HCT116 (cell line): Measurements from ENCODE around the gene ANKRD63. TPM values are rescaled to one million over a fixed set of nuclear protein-coding genes. Genes with fewer than 3 reads are reported as not detected.

Experiments used
- ATAC-seq: fragments of 200-7000 bp; cut with Tn5 transposase; 2 replicates; pipeline ENCODE4 v1.9.1; 2020; ENCODE audit warnings: mild to moderate bottlenecking, moderate library complexity
- BruUV-seq: library from RNA; stranded (reverse); fragments of 400-500 nt; replicated peaks from 2 replicates; lab custom pipeline; 2021; lab: Mats Ljungman, UMichigan
- CTCF ChIA-PET: fragments of 300-600 bp; sonication (Branson Sonifier 250); formaldehyde crosslinking; loops from one replicate; lab custom pipeline; 2021; ENCODE audit warnings: antibody characterized with exemption; lab: Charles Lee
- POLR2A ChIA-PET: fragments of 300-600, 350-600 bp; sonication (Branson Sonifier 250); formaldehyde crosslinking; loops from one replicate; lab custom pipeline; 2021; ENCODE audit warnings: antibody characterized with exemption; lab: Charles Lee
- RAD21 ChIA-PET, 2 experiments: fragments of 300-600 bp; sonication (Branson Sonifier 250); formaldehyde crosslinking; loops; one replicate each; lab custom pipeline; 2023; ENCODE audit warnings: low total read pairs in 2 of 2; ENCODE audit not compliant: uncharacterized antibody in 2 of 2, unreplicated experiment in 2 of 2, low non-redundant PET in 1 of 2; lab: Charles Lee
- DNase-seq: peaks from one replicate; pipeline ENCODE4 v3.0.0-alpha.2; 2010; ENCODE audit warnings: low read depth, low spot score
- H2AFZ ChIP-seq: fragments of 200-600 bp; shearing (Covaris generic), sonication (generic); 2 replicates; pipeline ENCODE4 v1.6.1; 2017; ENCODE audit warnings: low read depth, mixed run types, mixed read lengths, antibody characterized with exemption, low read length; ENCODE audit not compliant: poor library complexity, severe bottlenecking
- H3K27ac ChIP-seq: 2 replicates; pipeline ENCODE4 v1.5.1; 2012; ENCODE audit warnings: low read depth, low read length
- H3K27me3 ChIP-seq: fragments of 200-600 bp; sonication (generic); 2 replicates; pipeline ENCODE4 v1.6.1; 2016; ENCODE audit warnings: mixed run types, low read length, mixed read lengths; ENCODE audit not compliant: insufficient read depth
- H3K36me3 ChIP-seq, 2 experiments: fragments of 200-500 bp in 1 of 2; fragments of 200-600 bp in 1 of 2; sonication (Bioruptor generic) in 1 of 2; sonication (generic) in 1 of 2; 2 replicates each; pipeline versions ENCODE4 v1.5.1 to v1.6.1; 2014 to 2016; ENCODE audit warnings: low read length in 2 of 2, inconsistent platforms in 1 of 2, mixed read lengths in 1 of 2, mixed run types in 1 of 2; ENCODE audit not compliant: insufficient read depth in 2 of 2, control insufficient read depth in 1 of 2
- H3K4me1 ChIP-seq, 2 experiments: fragments of 200-600 bp in 1 of 2; sonication (generic) in 1 of 2; 2 replicates each; pipeline versions ENCODE4 v1.5.1 to v1.6.1; 2012 to 2017; ENCODE audit warnings: low read length in 2 of 2, inconsistent platforms in 1 of 2, mild to moderate bottlenecking in 1 of 2, mixed read lengths in 1 of 2, mixed run types in 1 of 2, moderate library complexity in 1 of 2; ENCODE audit not compliant: insufficient read depth in 2 of 2, control insufficient read depth in 1 of 2
- H3K4me2 ChIP-seq: fragments of 200-600 bp; sonication (generic); 2 replicates; pipeline ENCODE4 v1.6.1; 2017; ENCODE audit warnings: mixed run types, low read length, mixed read lengths
- H3K4me3 ChIP-seq, 2 experiments: fragments of 200-600 bp in 1 of 2; sonication (generic) in 1 of 2; replicated peaks in 1 of 2; 2 replicates each; pipeline ENCODE4 v1.5.1; 2011 to 2016; ENCODE audit warnings: low read length in 2 of 2, control low read depth in 1 of 2, low read depth in 1 of 2, mild to moderate bottlenecking in 1 of 2, mixed read lengths in 1 of 2, mixed run types in 1 of 2
- H3K79me2 ChIP-seq: fragments of 200-600 bp; sonication (generic); 2 replicates; pipeline ENCODE4 v1.6.1; 2017; ENCODE audit warnings: mild to moderate bottlenecking, mixed run types, low read length, moderate library complexity, mixed read lengths; ENCODE audit not compliant: insufficient read depth
- H3K9ac ChIP-seq: fragments of 200-600 bp; sonication (generic); 2 replicates; pipeline ENCODE4 v1.6.1; 2016; ENCODE audit warnings: low read length, mixed read lengths
- H3K9me2 ChIP-seq: fragments of 200-600 bp; sonication (generic), shearing (Covaris generic); 2 replicates; pipeline ENCODE4 v1.6.1; 2017; ENCODE audit warnings: mixed run types, mild to moderate bottlenecking, moderate library complexity; ENCODE audit not compliant: insufficient read depth
- H3K9me3 ChIP-seq, 2 experiments: fragments of 200-500 bp in 1 of 2; fragments of 200-600 bp in 1 of 2; sonication (Bioruptor generic) in 1 of 2; sonication (generic) in 1 of 2; 2 replicates each; pipeline ENCODE4 v1.6.1; 2014 to 2017; ENCODE audit warnings: low read length in 2 of 2, mixed read lengths in 2 of 2, inconsistent platforms in 1 of 2, low read depth in 1 of 2, mild to moderate bottlenecking in 1 of 2, mixed run types in 1 of 2, moderate library complexity in 1 of 2; ENCODE audit not compliant: control insufficient read depth in 1 of 2, insufficient read depth in 1 of 2
- H4K20me1 ChIP-seq: fragments of 200-600 bp; sonication (generic), shearing (Covaris generic); 2 replicates; pipeline ENCODE4 v1.6.1; 2017; ENCODE audit warnings: mixed run types, mild to moderate bottlenecking, moderate library complexity; ENCODE audit not compliant: insufficient read depth
- EGR1 ChIP-seq: IDR thresholded peaks from 2 replicates; pipeline ENCODE4 v1.6.1; 2012; ENCODE audit warnings: low read depth
- FOSL1 ChIP-seq: IDR thresholded peaks from 2 replicates; pipeline ENCODE4 v1.6.1; 2012; ENCODE audit warnings: low read depth
- POLR2AphosphoS5 ChIP-seq: IDR thresholded peaks from 2 replicates; pipeline ENCODE4 v1.6.1; 2011; ENCODE audit warnings: mild to moderate bottlenecking, low read depth, low read length, moderate library complexity
- RAD21 ChIP-seq: IDR thresholded peaks from 2 replicates; pipeline ENCODE4 v1.6.1; 2012; ENCODE audit warnings: low read depth, mild to moderate bottlenecking
- SIN3A ChIP-seq: IDR thresholded peaks from 2 replicates; pipeline ENCODE4 v1.6.1; 2012; ENCODE audit warnings: low read depth
- SRF ChIP-seq: IDR thresholded peaks from 2 replicates; pipeline ENCODE4 v1.6.1; 2012; ENCODE audit warnings: low read depth
- ZNF274 ChIP-seq: fragments of 200-500 bp; sonication (Bioruptor generic); IDR thresholded peaks from 2 replicates; pipeline ENCODE4 v1.6.1; 2014; ENCODE audit warnings: mild to moderate bottlenecking, low read depth, low read length, inconsistent platforms
- intact Hi-C: fragments of 100-400 bp; cut with micrococcal nuclease; formaldehyde crosslinking; loops from 2 replicates; pipeline ENCODE4 v1.10.0; 2022
- total RNA-seq: library from RNA; stranded (reverse); gene quantifications from one replicate; pipeline ENCODE4 v1.2.1, GENCODE V29; 2021; ENCODE audit not compliant: unreplicated experiment
- TF ChIP-seq, protein P1 (sequence below): IDR thresholded peaks from 2 replicates; pipeline ENCODE4 v1.6.1; 2011; ENCODE audit warnings: mild to moderate bottlenecking, low read length, moderate library complexity; ENCODE audit not compliant: insufficient replicate concordance; ENCODE audit errors: extremely low read depth
- TF ChIP-seq, protein P2 (sequence below), 3 experiments: fragments of 200-600 bp in 1 of 3; sonication (generic) in 1 of 3; IDR thresholded peaks in 2 of 3; conservative IDR thresholded peaks in 1 of 3; 2 replicates each; pipeline ENCODE4 v1.5.1; 2012 to 2017; ENCODE audit warnings: low read depth in 2 of 3, low read length in 2 of 3, antibody characterized with exemption in 1 of 3, borderline replicate concordance in 1 of 3, control low read depth in 1 of 3, mild to moderate bottlenecking in 1 of 3, mixed read lengths in 1 of 3, mixed run types in 1 of 3, moderate library complexity in 1 of 3; ENCODE audit not compliant: insufficient read depth in 1 of 3
- TF ChIP-seq, protein P3 (sequence below): IDR thresholded peaks from 2 replicates; pipeline ENCODE4 v1.6.1; 2012; ENCODE audit warnings: low read depth
- TF ChIP-seq, protein P4 (sequence below): IDR thresholded peaks from 2 replicates; pipeline ENCODE4 v1.6.1; 2012

The ANKRD63 gene
- total RNA-seq, 1 experiment from 2014 or later, result 0.89 TPM

DNA sequence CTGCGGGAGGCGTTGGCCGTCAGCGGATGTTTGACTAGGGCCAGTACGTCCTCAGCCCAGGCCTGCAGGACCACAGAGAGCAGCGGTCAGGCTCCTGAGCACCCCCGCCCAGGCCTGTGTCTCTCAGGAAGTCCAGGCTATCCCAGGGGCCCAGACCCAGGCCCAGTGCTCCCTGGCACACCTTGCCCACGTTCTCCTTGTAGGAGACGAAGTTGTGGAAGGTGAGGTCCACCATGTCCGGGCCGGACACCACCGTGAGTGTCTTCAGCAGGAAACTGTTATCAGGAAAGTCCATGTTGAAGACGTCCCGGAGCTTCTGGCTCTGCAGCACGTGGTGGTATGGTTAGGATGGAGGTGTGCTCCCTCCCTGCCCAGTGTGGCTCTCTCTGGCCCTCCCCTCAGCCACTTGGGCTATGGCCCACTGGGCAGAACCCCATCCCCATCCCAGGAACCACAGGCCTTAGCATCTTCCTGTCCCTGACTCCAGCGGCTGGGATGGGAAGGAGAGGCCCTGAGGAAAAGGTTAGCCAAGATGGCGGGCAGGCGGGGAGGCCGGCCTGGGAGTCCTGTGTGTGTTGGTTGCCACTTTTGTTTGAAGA is 19.5 kb upstream of the ANKRD63 start:
- RAD21 ChIA-PET, result no interaction called here

DNA sequence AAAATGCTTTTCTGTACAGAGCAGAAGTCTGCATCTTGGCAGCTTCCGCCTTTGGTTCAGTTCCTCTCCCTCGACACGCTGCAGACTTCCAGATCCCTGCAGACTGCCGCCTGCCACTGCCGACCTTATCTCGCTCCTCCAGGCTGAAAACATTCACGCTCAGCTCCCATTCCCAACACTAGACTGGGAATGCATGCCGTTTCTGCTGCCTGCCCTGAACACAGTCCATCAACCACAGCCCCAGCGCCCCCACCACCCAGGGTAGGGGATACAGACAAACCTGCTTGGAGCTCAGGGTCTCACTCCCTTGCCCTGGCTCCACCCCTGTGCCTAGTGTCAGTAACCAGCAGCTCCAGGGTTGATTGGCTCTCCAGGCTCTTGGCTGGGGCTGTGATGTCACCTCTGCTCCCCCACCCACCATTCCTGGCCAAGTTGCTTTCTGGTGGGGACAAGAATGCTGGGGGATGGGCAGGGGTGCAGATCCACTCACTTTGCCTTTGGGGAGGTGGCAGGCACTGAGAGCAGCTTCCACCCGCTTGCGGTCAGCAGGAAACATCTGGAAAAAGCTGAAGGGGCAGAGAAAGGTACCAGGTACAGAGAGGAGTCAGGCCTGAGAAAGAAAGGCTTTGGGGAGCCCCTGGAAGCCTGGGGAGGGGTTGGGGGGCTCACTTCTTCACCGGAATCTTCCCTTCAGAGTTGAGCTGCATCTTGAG is 18.8 kb upstream of the ANKRD63 start:
- H2AFZ ChIP-seq, result no peak overlapping the region
- no peaks in the 10 kb centered on the region for H3K27me3 ChIP-seq
- no peak overlapping the region for H3K9ac ChIP-seq
- POLR2A ChIA-PET, result no interaction called here
- intact Hi-C loops, result no loop called here
- H3K4me2 ChIP-seq, result no peak overlapping the region
- no peaks in the 10 kb centered on the region for H3K9me3 ChIP-seq
- H4K20me1 ChIP-seq, result no peaks in the 10 kb centered on the region
- BruUV-seq, result no TSS peak
- no peaks in the 10 kb centered on the region for H3K79me2 ChIP-seq
- no peaks in the 10 kb centered on the region for H3K36me3 ChIP-seq
- no peaks in the 10 kb centered on the region for H3K9me2 ChIP-seq
- no peak for DNase-seq
- no peak overlapping the region for H3K4me3 ChIP-seq
- RAD21 ChIA-PET, result no interaction called here
- H3K4me1 ChIP-seq, result peaks cover under 1 to 3% of the 10 kb centered on the region in 2 experiments; a peak in 2 of 4 replicates
- no peak overlapping the region for H3K27ac ChIP-seq
- no peak for ATAC-seq
- CTCF ChIA-PET, result interaction anchor here (1.3 to 1.5 kb wide), 2 partner anchors 13 to 27 kb away, joined by 3 to 6 read pairs; no protein-coding TSS in a partner anchor
- TF ChIP-seq SRF (no peak), ZNF274 (no peak), SIN3A (no peak)
- TF ChIP-seq, protein P1, sequence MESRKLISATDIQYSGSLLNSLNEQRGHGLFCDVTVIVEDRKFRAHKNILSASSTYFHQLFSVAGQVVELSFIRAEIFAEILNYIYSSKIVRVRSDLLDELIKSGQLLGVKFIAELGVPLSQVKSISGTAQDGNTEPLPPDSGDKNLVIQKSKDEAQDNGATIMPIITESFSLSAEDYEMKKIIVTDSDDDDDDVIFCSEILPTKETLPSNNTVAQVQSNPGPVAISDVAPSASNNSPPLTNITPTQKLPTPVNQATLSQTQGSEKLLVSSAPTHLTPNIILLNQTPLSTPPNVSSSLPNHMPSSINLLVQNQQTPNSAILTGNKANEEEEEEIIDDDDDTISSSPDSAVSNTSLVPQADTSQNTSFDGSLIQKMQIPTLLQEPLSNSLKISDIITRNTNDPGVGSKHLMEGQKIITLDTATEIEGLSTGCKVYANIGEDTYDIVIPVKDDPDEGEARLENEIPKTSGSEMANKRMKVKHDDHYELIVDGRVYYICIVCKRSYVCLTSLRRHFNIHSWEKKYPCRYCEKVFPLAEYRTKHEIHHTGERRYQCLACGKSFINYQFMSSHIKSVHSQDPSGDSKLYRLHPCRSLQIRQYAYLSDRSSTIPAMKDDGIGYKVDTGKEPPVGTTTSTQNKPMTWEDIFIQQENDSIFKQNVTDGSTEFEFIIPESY, result no peak
- TF ChIP-seq, protein P2, sequence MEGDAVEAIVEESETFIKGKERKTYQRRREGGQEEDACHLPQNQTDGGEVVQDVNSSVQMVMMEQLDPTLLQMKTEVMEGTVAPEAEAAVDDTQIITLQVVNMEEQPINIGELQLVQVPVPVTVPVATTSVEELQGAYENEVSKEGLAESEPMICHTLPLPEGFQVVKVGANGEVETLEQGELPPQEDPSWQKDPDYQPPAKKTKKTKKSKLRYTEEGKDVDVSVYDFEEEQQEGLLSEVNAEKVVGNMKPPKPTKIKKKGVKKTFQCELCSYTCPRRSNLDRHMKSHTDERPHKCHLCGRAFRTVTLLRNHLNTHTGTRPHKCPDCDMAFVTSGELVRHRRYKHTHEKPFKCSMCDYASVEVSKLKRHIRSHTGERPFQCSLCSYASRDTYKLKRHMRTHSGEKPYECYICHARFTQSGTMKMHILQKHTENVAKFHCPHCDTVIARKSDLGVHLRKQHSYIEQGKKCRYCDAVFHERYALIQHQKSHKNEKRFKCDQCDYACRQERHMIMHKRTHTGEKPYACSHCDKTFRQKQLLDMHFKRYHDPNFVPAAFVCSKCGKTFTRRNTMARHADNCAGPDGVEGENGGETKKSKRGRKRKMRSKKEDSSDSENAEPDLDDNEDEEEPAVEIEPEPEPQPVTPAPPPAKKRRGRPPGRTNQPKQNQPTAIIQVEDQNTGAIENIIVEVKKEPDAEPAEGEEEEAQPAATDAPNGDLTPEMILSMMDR (IDR thresholded peaks at IDR 0.05 in 2 of 3, conservative IDR thresholded peaks at IDR 0.05 in 1 of 3; ENCODE audit: borderline replicate concordance in 1 of 3, insufficient read depth in 1 of 3, low read depth in 2 of 3, low read length in 2 of 3), result no peak
- TF ChIP-seq, protein P3, sequence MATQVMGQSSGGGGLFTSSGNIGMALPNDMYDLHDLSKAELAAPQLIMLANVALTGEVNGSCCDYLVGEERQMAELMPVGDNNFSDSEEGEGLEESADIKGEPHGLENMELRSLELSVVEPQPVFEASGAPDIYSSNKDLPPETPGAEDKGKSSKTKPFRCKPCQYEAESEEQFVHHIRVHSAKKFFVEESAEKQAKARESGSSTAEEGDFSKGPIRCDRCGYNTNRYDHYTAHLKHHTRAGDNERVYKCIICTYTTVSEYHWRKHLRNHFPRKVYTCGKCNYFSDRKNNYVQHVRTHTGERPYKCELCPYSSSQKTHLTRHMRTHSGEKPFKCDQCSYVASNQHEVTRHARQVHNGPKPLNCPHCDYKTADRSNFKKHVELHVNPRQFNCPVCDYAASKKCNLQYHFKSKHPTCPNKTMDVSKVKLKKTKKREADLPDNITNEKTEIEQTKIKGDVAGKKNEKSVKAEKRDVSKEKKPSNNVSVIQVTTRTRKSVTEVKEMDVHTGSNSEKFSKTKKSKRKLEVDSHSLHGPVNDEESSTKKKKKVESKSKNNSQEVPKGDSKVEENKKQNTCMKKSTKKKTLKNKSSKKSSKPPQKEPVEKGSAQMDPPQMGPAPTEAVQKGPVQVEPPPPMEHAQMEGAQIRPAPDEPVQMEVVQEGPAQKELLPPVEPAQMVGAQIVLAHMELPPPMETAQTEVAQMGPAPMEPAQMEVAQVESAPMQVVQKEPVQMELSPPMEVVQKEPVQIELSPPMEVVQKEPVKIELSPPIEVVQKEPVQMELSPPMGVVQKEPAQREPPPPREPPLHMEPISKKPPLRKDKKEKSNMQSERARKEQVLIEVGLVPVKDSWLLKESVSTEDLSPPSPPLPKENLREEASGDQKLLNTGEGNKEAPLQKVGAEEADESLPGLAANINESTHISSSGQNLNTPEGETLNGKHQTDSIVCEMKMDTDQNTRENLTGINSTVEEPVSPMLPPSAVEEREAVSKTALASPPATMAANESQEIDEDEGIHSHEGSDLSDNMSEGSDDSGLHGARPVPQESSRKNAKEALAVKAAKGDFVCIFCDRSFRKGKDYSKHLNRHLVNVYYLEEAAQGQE, result no peak

More for the DNA sequence above, 19.5 kb upstream of the ANKRD63 start:
- Histone ChIP-seq H3K9me2 (no peaks in the 10 kb centered on the region), H3K4me2 (no peak overlapping the region), H4K20me1 (no peaks in the 10 kb centered on the region), H3K9me3 (no peaks in the 10 kb centered on the region), H3K4me3 (no peak overlapping the region), H3K4me1 (peaks cover 0 to under 1% of the 10 kb centered on the region in 2 experiments; a peak in 1 of 4 replicates), H3K79me2 (no peaks in the 10 kb centered on the region), H3K36me3 (no peaks in the 10 kb centered on the region)
- intact Hi-C loops, result no loop called here
- DNase-seq, result no peak
- POLR2A ChIA-PET, result no interaction called here
- ATAC-seq, result no peak
- TF ChIP-seq EGR1 (no peak), POLR2AphosphoS5 (no peak), FOSL1 (no peak), RAD21 (no peak)
- TF ChIP-seq, protein P4, sequence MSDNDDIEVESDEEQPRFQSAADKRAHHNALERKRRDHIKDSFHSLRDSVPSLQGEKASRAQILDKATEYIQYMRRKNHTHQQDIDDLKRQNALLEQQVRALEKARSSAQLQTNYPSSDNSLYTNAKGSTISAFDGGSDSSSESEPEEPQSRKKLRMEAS, result no peak
- TF ChIP-seq, all 23 proteins: peak for 0
- no TSS peak for BruUV-seq
- Histone ChIP-seq H3K27ac (no peak overlapping the region), H2AFZ (no peak overlapping the region), H3K9ac (no peak overlapping the region), H3K27me3 (no peaks in the 10 kb centered on the region)
- CTCF ChIA-PET, result interaction anchor here (1.5 kb wide), 1 partner anchor 27 kb away, joined by 6 read pairs; no protein-coding TSS in a partner anchor
